ENCODE measurements around the gene CFAP70. TPM values are rescaled to one million over a fixed set of nuclear protein-coding genes. Genes with fewer than 3 reads are reported as not detected.

The CFAP70 gene
- total RNA-seq, 1 experiment from 2014 or later: 0.10 TPM

- in situ Hi-C loops (cut with HindIII; ENCODE audit: low pct_unique_long_range_greater_than_20kb, low sequenced_read_pairs): no loop called here
- DNase-seq (ENCODE audit: low read depth, low spot score): no peak
Measured at GRCh38 chr10:73293461-73293860, 65.2 kb downstream of the CFAP70 start.

GRCh38 chr10:73289958-73290357 lies 68.7 kb downstream of the CFAP70 start:
- intact Hi-C loops (cut with micrococcal nuclease; ENCODE audit: unreplicated experiment) (no loop called here), in situ Hi-C loops (cut with HindIII; ENCODE audit: low pct_unique_long_range_greater_than_20kb, low sequenced_read_pairs) (no loop called here)
- no peak overlapping the region for H3K27ac ChIP-seq (ENCODE audit: low read length)
- H3K4me3 ChIP-seq (ENCODE audit: low read depth in 2 of 2, low read length in 2 of 2): no peak overlapping the region
- peaks cover 11% of the 10 kb centered on the region; the same call in 1 of the 2 replicates for H3K27me3 ChIP-seq (ENCODE audit: control insufficient read depth, insufficient read depth, low read length)
- ATAC-seq (no peak), DNase-seq (ENCODE audit: low read depth, low spot score) (no peak)
- H3K4me1 ChIP-seq (ENCODE audit: control insufficient read depth, insufficient read depth, low read length): no peaks in the 10 kb centered on the region
- CTCF ChIA-PET: no interaction called here
- no peaks in the 10 kb centered on the region for H3K9me3 ChIP-seq (ENCODE audit: control insufficient read depth, insufficient read depth, low read depth, low read length)
- no TSS peak for BruUV-seq (replicated peaks)
- TF ChIP-seq SIN3A (IDR thresholded peaks at IDR 0.05; ENCODE audit: borderline replicate concordance, insufficient read depth, low read depth, low read length) (no peak), REST (IDR thresholded peaks at IDR 0.05; ENCODE audit: insufficient read depth in 1 of 2, low read depth in 2 of 2, low read length in 1 of 2) (no peak)
- POLR2A ChIA-PET: no interaction called here
- no peaks in the 10 kb centered on the region for H3K36me3 ChIP-seq (ENCODE audit: control insufficient read depth, insufficient read depth, low read length)

More at GRCh38 chr10:73293461-73293860, 65.2 kb downstream of the CFAP70 start:
- BruUV-seq (replicated peaks): no TSS peak
- Histone ChIP-seq H3K36me3 (ENCODE audit: control insufficient read depth, insufficient read depth, low read length) (no peaks in the 10 kb centered on the region), H3K4me3 (ENCODE audit: low read depth in 2 of 2, low read length in 2 of 2) (no peak overlapping the region), H3K4me1 (ENCODE audit: control insufficient read depth, insufficient read depth, low read length) (no peaks in the 10 kb centered on the region), H3K27ac (ENCODE audit: low read length) (no peak overlapping the region), H3K9me3 (ENCODE audit: control insufficient read depth, insufficient read depth, low read depth, low read length) (no peaks in the 10 kb centered on the region), H3K27me3 (ENCODE audit: control insufficient read depth, insufficient read depth, low read length) (peaks cover 39% of the 10 kb centered on the region)
- no peak for TF ChIP-seq POLR2AphosphoS5 (IDR thresholded peaks at IDR 0.05; ENCODE audit: low read depth, low read length)
- no peak for TF ChIP-seq REST (IDR thresholded peaks at IDR 0.05; ENCODE audit: insufficient read depth in 1 of 2, low read depth in 2 of 2, low read length in 1 of 2)
- no peak for TF ChIP-seq CTCF (IDR thresholded peaks at IDR 0.05)
- TF ChIP-seq TCF7L2 (IDR thresholded peaks at IDR 0.05; ENCODE audit: low read depth, low read length): no peak
- no peak for TF ChIP-seq SIN3A (IDR thresholded peaks at IDR 0.05; ENCODE audit: borderline replicate concordance, insufficient read depth, low read depth, low read length)
- ATAC-seq: no peak
- POLR2A ChIA-PET: no interaction called here
- CTCF ChIA-PET: no interaction called here
- intact Hi-C loops (cut with micrococcal nuclease; ENCODE audit: unreplicated experiment): no loop called here

Data from Panc1 (cell line).